Tibial artery (tissue), 4 donors: ENCODE data around the gene ARAP1.

Experiments used
- DNase-seq, 2 donors: peaks; one replicate each; pipeline ENCODE4 v3.0.0-alpha.2; 2019
- H3K27ac ChIP-seq, 2 donors: fragments of 200-600 bp; sonication (generic) in 1 of 2; 1 replicate in 1 of 2; 2 replicates in 1 of 2; pipeline ENCODE4 v1.5.1; 2018 to 2019; ENCODE audit warnings: mild to moderate bottlenecking in 1 of 2
- H3K27me3 ChIP-seq, 2 donors: fragments of 200-600 bp; sonication (generic) in 1 of 2; one replicate each; pipeline versions ENCODE4 v1.5.1 to v1.6.0; 2016 to 2019
- H3K36me3 ChIP-seq, 3 donors: fragments of 200-600 bp; sonication (generic) in 2 of 3; one replicate each; pipeline ENCODE4 v1.5.1; 2016 to 2019; ENCODE audit warnings: mild to moderate bottlenecking in 2 of 3
- H3K4me1 ChIP-seq, 4 donors: fragments of 200-600 bp; sonication (generic) in 2 of 4; 1 replicate in 3 of 4; 2 replicates in 1 of 4; pipeline ENCODE4 v1.5.1; 2016 to 2019
- H3K4me3 ChIP-seq, 2 donors: fragments of 200-600 bp; sonication (generic) in 1 of 2; 1 replicate in 1 of 2; 2 replicates in 1 of 2; pipeline ENCODE4 v1.5.1; 2018 to 2019; ENCODE audit warnings: mild to moderate bottlenecking in 2 of 2
- H3K9me3 ChIP-seq, 3 donors: fragments of 200-600 bp; sonication (generic) in 1 of 3; one replicate each; pipeline ENCODE4 v1.5.1; 2016 to 2019
- intact Hi-C: fragments of 100-400 bp; cut with DNase I; formaldehyde crosslinking; loops from one replicate; pipeline ENCODE4 v1.15.0; 2023; ENCODE audit warnings: low total_unique reads
- TF ChIP-seq, protein P1 (sequence below), 2 experiments: fragments of 200-600 bp in 1 of 2; fragments of 450-650 bp in 1 of 2; IDR thresholded peaks; one replicate each; pipeline ENCODE4 v1.5.1; 2017 to 2019; ENCODE audit warnings: antibody characterized with exemption in 2 of 2, mild to moderate bottlenecking in 1 of 2, moderate library complexity in 1 of 2

The ARAP1 gene

DNA sequence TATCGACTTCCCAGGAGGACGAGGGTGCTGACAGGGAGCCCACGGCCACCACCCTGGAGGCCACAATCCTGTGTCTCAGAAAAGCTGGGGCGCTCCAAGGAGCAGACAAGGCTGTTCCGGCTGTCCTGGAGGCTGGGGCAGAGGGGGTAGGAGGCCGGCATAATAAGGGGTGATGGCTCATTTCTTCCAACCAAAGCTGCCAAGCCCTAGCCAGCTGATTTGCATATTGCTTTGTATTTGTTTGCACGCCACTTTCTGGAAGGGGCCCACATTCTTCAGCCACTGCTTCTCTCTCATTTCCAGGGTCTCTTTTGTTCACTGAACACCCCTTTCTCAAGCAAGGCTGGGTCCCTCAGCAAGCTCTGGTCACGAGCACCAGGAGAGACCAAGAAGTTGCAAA lies 82.7 kb downstream of the ARAP1 start:
- H3K27me3 ChIP-seq = peaks cover 0 to 76% of the 10 kb centered on the region in 2 donors
- H3K27ac ChIP-seq = no peak overlapping the region
- intact Hi-C loops = no loop called here
- H3K4me3 ChIP-seq = no peak overlapping the region
- no peaks in the 10 kb centered on the region for H3K36me3 ChIP-seq
- peaks cover 0 to 10% (median 9%) of the 10 kb centered on the region in 3 donors for H3K9me3 ChIP-seq
- TF ChIP-seq, protein P1, sequence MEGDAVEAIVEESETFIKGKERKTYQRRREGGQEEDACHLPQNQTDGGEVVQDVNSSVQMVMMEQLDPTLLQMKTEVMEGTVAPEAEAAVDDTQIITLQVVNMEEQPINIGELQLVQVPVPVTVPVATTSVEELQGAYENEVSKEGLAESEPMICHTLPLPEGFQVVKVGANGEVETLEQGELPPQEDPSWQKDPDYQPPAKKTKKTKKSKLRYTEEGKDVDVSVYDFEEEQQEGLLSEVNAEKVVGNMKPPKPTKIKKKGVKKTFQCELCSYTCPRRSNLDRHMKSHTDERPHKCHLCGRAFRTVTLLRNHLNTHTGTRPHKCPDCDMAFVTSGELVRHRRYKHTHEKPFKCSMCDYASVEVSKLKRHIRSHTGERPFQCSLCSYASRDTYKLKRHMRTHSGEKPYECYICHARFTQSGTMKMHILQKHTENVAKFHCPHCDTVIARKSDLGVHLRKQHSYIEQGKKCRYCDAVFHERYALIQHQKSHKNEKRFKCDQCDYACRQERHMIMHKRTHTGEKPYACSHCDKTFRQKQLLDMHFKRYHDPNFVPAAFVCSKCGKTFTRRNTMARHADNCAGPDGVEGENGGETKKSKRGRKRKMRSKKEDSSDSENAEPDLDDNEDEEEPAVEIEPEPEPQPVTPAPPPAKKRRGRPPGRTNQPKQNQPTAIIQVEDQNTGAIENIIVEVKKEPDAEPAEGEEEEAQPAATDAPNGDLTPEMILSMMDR (IDR thresholded peaks at IDR 0.05) = no peak
- H3K4me1 ChIP-seq = no peaks in the 10 kb centered on the region
- no peak for DNase-seq

GRCh38 chr11:72668629-72669347 lies 83.4 kb downstream of the ARAP1 start:
- Histone ChIP-seq H3K9me3 (peaks cover 0 to 10% (median 9%) of the 10 kb centered on the region in 3 donors), H3K4me1 (no peaks in the 10 kb centered on the region), H3K27me3 (peaks cover 0 to 74% of the 10 kb centered on the region in 2 donors), H3K36me3 (no peaks in the 10 kb centered on the region), H3K4me3 (no peak overlapping the region), H3K27ac (no peak overlapping the region)
- intact Hi-C loops = no loop called here
- TF ChIP-seq, protein P1 (IDR thresholded peaks at IDR 0.05) = no peak
- no peak for DNase-seq

GRCh38 chr11:72665911-72666472 lies 86.2 kb downstream of the ARAP1 start:
- DNase-seq = no peak
- no peak overlapping the region for H3K27ac ChIP-seq
- peaks cover 0 to 60% of the 10 kb centered on the region in 2 donors for H3K27me3 ChIP-seq
- no peaks in the 10 kb centered on the region for H3K4me1 ChIP-seq
- TF ChIP-seq, protein P1 (IDR thresholded peaks at IDR 0.05) = no peak
- H3K36me3 ChIP-seq = no peaks in the 10 kb centered on the region
- no peak overlapping the region for H3K4me3 ChIP-seq
- intact Hi-C loops = no loop called here
- peaks cover 0 to 10% (median 9%) of the 10 kb centered on the region in 3 donors for H3K9me3 ChIP-seq

GRCh38 chr11:72662036-72662435 lies 90.2 kb downstream of the ARAP1 start:
- Histone ChIP-seq H3K9me3 (no peaks in the 10 kb centered on the region), H3K36me3 (no peaks in the 10 kb centered on the region), H3K4me1 (no peaks in the 10 kb centered on the region), H3K27me3 (peaks cover 0 to 41% of the 10 kb centered on the region in 2 donors), H3K27ac (no peak overlapping the region), H3K4me3 (no peak overlapping the region)
- intact Hi-C loops = no loop called here
- DNase-seq = no peak
- TF ChIP-seq, protein P1 (IDR thresholded peaks at IDR 0.05) = no peak

DNA sequence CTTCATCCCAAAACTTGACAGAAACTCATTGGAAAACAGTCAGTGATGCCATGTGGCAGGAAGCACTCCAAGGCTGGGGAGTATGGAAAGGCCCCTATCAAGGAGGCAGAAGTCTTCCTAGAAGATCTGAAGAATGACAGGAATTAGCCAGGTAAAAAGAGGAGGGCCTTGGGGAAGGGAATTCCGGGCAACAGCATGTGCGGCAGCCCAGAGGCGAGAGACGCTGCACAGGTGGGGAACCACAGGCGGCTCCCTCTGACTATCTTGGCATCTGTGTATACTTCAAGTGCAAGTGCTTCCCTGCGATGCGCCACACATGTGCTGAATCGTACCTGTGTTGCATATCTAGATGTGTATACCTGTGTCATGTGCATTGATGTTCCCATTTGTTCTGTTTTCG lies 90.7 kb downstream of the ARAP1 start:
- intact Hi-C loops = no loop called here
- TF ChIP-seq, protein P1 (IDR thresholded peaks at IDR 0.05) = no peak
- Histone ChIP-seq H3K4me1 (no peaks in the 10 kb centered on the region), H3K36me3 (no peaks in the 10 kb centered on the region), H3K9me3 (no peaks in the 10 kb centered on the region), H3K27me3 (peaks cover 0 to 41% of the 10 kb centered on the region in 2 donors), H3K4me3 (no peak overlapping the region), H3K27ac (no peak overlapping the region)
- no peak for DNase-seq
